ENCODE results near the gene NEUROD6.

DNA sequence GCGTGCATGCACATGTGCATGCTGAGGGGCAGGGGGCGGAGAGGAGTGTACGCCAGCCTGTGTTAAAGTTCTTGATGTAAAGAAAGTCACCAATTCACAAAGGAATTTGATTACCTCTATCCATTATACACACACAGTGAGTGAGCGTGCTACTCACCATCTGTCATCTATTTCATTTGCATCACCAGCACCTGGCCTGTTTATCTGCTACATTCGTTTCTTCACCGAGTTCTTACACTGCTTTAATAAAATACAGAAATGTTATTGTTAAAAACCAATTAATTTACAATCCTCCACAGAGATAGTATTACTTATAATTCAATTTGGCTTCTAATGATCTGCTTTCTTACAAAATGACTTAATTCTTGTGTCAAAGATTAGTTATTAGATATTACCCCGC is 32.6 kb downstream of the NEUROD6 start:
- TF ChIP-seq POLR2A (IDR thresholded peaks at IDR 0.05) (no peak), POLR2AphosphoS5 (IDR thresholded peaks at IDR 0.05) (no peak), EP300 (IDR thresholded peaks at IDR 0.05) (no peak)
- TF ChIP-seq, protein P1, sequence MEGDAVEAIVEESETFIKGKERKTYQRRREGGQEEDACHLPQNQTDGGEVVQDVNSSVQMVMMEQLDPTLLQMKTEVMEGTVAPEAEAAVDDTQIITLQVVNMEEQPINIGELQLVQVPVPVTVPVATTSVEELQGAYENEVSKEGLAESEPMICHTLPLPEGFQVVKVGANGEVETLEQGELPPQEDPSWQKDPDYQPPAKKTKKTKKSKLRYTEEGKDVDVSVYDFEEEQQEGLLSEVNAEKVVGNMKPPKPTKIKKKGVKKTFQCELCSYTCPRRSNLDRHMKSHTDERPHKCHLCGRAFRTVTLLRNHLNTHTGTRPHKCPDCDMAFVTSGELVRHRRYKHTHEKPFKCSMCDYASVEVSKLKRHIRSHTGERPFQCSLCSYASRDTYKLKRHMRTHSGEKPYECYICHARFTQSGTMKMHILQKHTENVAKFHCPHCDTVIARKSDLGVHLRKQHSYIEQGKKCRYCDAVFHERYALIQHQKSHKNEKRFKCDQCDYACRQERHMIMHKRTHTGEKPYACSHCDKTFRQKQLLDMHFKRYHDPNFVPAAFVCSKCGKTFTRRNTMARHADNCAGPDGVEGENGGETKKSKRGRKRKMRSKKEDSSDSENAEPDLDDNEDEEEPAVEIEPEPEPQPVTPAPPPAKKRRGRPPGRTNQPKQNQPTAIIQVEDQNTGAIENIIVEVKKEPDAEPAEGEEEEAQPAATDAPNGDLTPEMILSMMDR (IDR thresholded peaks at IDR 0.05): no peak

All from sigmoid colon (tissue), 4 donors.